ENCODE results near the gene MMP25. TPM values are rescaled to one million over a fixed set of nuclear protein-coding genes. Genes with fewer than 3 reads are reported as not detected.

The MMP25 gene
- total RNA-seq, 1 experiment from 2014 or later = 0.26 TPM

DNA sequence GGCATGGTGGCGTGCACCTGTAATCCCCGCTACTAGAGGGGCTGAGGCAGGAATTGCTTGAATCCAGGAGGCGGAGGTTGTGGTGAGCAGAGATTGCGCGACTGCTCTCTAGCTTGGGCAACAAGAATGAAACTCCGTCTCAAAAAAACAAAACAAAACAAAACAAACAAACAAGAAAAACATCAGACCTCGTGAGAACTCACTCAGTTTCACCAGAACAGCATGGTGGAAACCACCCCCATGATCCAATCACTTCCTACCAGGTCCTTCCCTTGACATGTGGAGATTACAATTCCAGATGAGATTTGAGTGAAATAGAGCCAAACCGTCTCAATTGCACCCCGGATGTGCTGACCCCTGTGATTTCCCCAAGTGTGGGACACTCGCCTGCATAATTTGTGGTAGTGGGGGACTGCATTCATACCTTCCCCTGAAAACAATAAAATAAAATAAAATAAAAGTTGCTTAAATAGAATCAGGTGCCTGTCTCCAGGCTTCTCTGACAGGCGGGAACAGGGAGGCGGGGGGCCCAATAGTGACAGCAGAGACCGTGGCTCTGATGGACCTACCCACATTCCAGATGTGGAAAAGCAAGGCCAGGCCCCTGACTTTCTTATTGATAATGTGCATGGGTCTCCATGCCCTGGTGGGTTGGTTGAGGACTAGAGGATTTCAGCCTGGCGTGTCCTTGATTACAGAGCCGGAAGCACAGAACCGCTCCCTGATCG, 39.7 kb downstream of the MMP25 start:
- Mint-ChIP-seq H3K4me1 (ENCODE audit: insufficient read depth, unreplicated experiment) (no peaks in the 10 kb centered on the region), H3K27ac (ENCODE audit: low read depth, unreplicated experiment) (no peak overlapping the region), H3K27me3 (ENCODE audit: insufficient read depth, unreplicated experiment) (peaks cover 3% of the 10 kb centered on the region), H3K4me3 (ENCODE audit: unreplicated experiment) (no peak overlapping the region), H3K9me3 (ENCODE audit: unreplicated experiment) (no peaks in the 10 kb centered on the region), H3K36me3 (ENCODE audit: insufficient read depth, unreplicated experiment) (no peaks in the 10 kb centered on the region)
- intact Hi-C loops (cut with micrococcal nuclease) = no loop called here
- no peak for DNase-seq (ENCODE audit: unreplicated experiment)
- POLR2A ChIA-PET = no interaction called here
- TF ChIP-seq, protein P1, sequence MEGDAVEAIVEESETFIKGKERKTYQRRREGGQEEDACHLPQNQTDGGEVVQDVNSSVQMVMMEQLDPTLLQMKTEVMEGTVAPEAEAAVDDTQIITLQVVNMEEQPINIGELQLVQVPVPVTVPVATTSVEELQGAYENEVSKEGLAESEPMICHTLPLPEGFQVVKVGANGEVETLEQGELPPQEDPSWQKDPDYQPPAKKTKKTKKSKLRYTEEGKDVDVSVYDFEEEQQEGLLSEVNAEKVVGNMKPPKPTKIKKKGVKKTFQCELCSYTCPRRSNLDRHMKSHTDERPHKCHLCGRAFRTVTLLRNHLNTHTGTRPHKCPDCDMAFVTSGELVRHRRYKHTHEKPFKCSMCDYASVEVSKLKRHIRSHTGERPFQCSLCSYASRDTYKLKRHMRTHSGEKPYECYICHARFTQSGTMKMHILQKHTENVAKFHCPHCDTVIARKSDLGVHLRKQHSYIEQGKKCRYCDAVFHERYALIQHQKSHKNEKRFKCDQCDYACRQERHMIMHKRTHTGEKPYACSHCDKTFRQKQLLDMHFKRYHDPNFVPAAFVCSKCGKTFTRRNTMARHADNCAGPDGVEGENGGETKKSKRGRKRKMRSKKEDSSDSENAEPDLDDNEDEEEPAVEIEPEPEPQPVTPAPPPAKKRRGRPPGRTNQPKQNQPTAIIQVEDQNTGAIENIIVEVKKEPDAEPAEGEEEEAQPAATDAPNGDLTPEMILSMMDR (IDR thresholded peaks at IDR 0.05; ENCODE audit: unreplicated experiment) = no peak
- CTCF ChIA-PET = no interaction called here
- no TSS peak for BruUV-seq (replicated peaks)

DNA sequence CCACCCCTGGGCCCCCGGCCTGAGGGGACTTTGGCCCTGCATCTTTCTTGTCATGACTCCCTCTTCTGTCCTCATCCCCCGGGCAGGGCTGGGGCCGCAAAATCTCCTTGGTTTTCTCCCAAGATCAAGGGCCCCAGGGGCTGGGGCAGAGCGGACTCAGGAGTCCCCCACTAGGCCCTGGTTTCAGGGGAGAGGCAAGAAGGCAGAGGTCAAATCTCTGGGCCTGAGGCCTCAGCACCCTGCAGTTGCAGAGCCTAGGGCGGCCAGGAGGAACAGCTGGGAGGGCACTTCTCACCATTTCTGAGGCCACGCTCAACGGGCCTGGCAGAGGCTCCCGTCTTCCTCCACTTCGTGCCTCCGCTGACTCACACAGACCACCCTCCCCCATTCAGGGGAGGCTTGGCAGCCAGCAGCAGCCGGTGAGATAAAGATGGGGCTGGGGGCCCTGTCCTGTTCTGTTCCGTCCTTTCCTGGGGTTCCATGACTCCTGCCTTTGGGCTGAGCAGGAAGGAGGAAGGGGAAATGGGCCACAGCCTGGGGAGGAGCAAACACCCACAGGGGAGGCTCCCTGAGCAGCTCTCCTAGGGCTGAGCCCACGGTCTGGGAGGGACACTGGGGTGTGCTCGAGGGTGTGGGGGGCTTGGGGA, 40.4 kb downstream of the MMP25 start:
- TF ChIP-seq, protein P1 (IDR thresholded peaks at IDR 0.05; ENCODE audit: unreplicated experiment) = no peak
- H3K9me3 Mint-ChIP-seq (ENCODE audit: unreplicated experiment) = no peaks in the 10 kb centered on the region
- no peaks in the 10 kb centered on the region for H3K36me3 Mint-ChIP-seq (ENCODE audit: insufficient read depth, unreplicated experiment)
- H3K27me3 Mint-ChIP-seq (ENCODE audit: insufficient read depth, unreplicated experiment) = no peaks in the 10 kb centered on the region
- intact Hi-C loops (cut with micrococcal nuclease) = no loop called here
- H3K4me1 Mint-ChIP-seq (ENCODE audit: insufficient read depth, unreplicated experiment) = no peaks in the 10 kb centered on the region
- H3K4me3 Mint-ChIP-seq (ENCODE audit: unreplicated experiment) = no peak overlapping the region
- no peak for DNase-seq (ENCODE audit: unreplicated experiment)
- ChIA-PET CTCF (no interaction called here), POLR2A (interaction anchor here (1.5 kb wide), 1 partner anchor 13 kb away, joined by 4 read pairs; the partner anchor contains the start of gene ZSCAN10)
- H3K27ac Mint-ChIP-seq (ENCODE audit: low read depth, unreplicated experiment) = no peak overlapping the region
- BruUV-seq (replicated peaks) = no TSS peak

DNA sequence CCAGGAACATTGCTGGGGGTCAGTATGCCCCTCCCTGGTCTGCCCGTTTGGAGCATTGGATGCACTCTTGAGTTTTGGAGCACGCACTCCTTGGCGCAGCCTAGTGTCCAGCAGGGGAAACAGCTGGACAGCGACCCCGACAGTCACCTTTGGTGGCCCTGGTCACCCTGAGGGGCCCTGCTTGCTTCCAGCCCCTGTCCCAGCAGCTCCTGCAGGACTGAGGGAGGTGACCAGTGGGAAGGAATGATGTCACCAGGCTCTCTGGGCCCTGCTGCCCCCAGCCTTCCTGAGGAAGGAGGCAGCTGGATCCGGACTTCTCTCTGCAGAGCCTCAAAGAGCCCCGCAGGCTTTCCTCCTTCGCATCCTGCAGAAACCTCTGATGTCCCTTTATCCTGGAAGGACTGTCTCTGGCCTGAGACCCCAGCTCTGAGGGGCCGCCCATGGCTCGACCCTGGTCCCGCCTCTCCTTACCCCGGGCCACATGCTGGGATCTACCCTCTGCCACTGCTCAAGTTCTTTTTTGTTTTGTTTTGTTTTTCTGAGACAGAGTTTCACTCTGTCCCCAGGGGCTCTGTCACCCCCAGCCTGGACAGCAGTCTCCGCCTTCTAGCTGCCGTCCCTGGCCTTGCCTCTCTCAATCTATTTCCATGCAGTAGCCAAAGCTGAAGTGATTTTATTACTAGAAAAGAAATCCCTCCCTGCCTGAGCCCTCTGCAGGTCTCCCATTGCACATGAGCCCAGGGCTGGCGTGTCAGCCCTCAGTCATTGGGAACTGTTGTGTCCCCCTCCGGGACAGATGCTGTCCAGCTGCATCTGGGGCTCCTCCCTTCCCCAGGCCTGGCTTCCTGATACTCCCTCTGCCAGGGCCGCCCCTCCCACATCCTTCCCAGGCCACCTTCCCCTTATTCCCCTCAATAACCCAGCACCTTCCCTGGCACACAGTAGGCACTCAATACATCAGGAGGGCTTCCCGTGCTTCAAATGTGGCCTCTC, 41.2 kb downstream of the MMP25 start:
- CTCF ChIA-PET = interaction anchor here (0.9 kb wide), 2 partner anchors 13 to 30 kb away, joined by 5 read pairs; no protein-coding TSS in a partner anchor
- DNase-seq (ENCODE audit: unreplicated experiment) = no peak
- Mint-ChIP-seq H3K27me3 (ENCODE audit: insufficient read depth, unreplicated experiment) (no peaks in the 10 kb centered on the region), H3K9me3 (ENCODE audit: unreplicated experiment) (no peaks in the 10 kb centered on the region), H3K4me1 (ENCODE audit: insufficient read depth, unreplicated experiment) (no peaks in the 10 kb centered on the region), H3K27ac (ENCODE audit: low read depth, unreplicated experiment) (no peak overlapping the region), H3K36me3 (ENCODE audit: insufficient read depth, unreplicated experiment) (no peaks in the 10 kb centered on the region), H3K4me3 (ENCODE audit: unreplicated experiment) (no peak overlapping the region)
- no TSS peak for BruUV-seq (replicated peaks)
- intact Hi-C loops (cut with micrococcal nuclease) = no loop called here
- POLR2A ChIA-PET = interaction anchor here (1.5 kb wide), 1 partner anchor 12 kb away, joined by 4 read pairs; the partner anchor contains the start of gene ZSCAN10
- TF ChIP-seq, protein P1 (IDR thresholded peaks at IDR 0.05; ENCODE audit: unreplicated experiment) = peak; percentile 26

All from MCF 10A (cell line).